IPS-15b (cell line): ENCODE results near the gene EPN2.

Experiments used
- H3K27me3 ChIP-seq: one replicate; pipeline ENCODE4 v1.6.1; 2013; ENCODE audit warnings: low read length; ENCODE audit not compliant: control insufficient read depth, insufficient read depth
- H3K36me3 ChIP-seq: one replicate; pipeline ENCODE4 v1.6.1; 2013; ENCODE audit warnings: low read length; ENCODE audit not compliant: control insufficient read depth, insufficient read depth
- H3K4me1 ChIP-seq: one replicate; pipeline ENCODE4 v1.6.1; 2013; ENCODE audit warnings: mild to moderate bottlenecking, low read length; ENCODE audit not compliant: control insufficient read depth, insufficient read depth
- H3K4me3 ChIP-seq: one replicate; pipeline ENCODE4 v1.5.1; 2013; ENCODE audit warnings: low read depth, low read length
- H3K9ac ChIP-seq: one replicate; pipeline ENCODE4 v1.6.1; 2013; ENCODE audit warnings: low read depth, mild to moderate bottlenecking, low read length
- H3K9me3 ChIP-seq: one replicate; pipeline ENCODE4 v1.6.1; 2013; ENCODE audit warnings: mild to moderate bottlenecking, low read length; ENCODE audit not compliant: control insufficient read depth, insufficient read depth

The EPN2 gene

GRCh38 chr17:19260958-19261357 lies 23.8 kb downstream of the EPN2 start:
- H3K9me3 ChIP-seq = no peaks in the 10 kb centered on the region
- H3K9ac ChIP-seq = no peak overlapping the region
- H3K36me3 ChIP-seq = no peaks in the 10 kb centered on the region
- H3K27me3 ChIP-seq = no peaks in the 10 kb centered on the region
- no peaks in the 10 kb centered on the region for H3K4me1 ChIP-seq
- H3K4me3 ChIP-seq = no peak overlapping the region

- H3K9ac ChIP-seq = no peak overlapping the region
- H3K4me1 ChIP-seq = no peaks in the 10 kb centered on the region
- H3K36me3 ChIP-seq = no peaks in the 10 kb centered on the region
- no peak overlapping the region for H3K4me3 ChIP-seq
- H3K27me3 ChIP-seq = no peaks in the 10 kb centered on the region
- H3K9me3 ChIP-seq = no peaks in the 10 kb centered on the region
These were observed 24.3 kb downstream of the EPN2 start for GRCh38 chr17:19261426-19261825.

- Histone ChIP-seq H3K9me3 (no peaks in the 10 kb centered on the region), H3K9ac (no peak overlapping the region)
These were observed 25.8 kb downstream of the EPN2 start for GRCh38 chr17:19262650-19263631.

GRCh38 chr17:19263641-19264051 lies 26.5 kb downstream of the EPN2 start:
- H3K4me3 ChIP-seq = no peak overlapping the region
- no peaks in the 10 kb centered on the region for H3K4me1 ChIP-seq
- H3K27me3 ChIP-seq = no peaks in the 10 kb centered on the region
- no peaks in the 10 kb centered on the region for H3K36me3 ChIP-seq
- no peak overlapping the region for H3K9ac ChIP-seq
- no peaks in the 10 kb centered on the region for H3K9me3 ChIP-seq

More at GRCh38 chr17:19262650-19263631, 25.8 kb downstream of the EPN2 start:
- H3K36me3 ChIP-seq = no peaks in the 10 kb centered on the region
- H3K4me3 ChIP-seq = no peak overlapping the region
- H3K27me3 ChIP-seq = no peaks in the 10 kb centered on the region
- no peaks in the 10 kb centered on the region for H3K4me1 ChIP-seq

- H3K27me3 ChIP-seq = no peaks in the 10 kb centered on the region
- H3K9me3 ChIP-seq = no peaks in the 10 kb centered on the region
- H3K4me1 ChIP-seq = no peaks in the 10 kb centered on the region
- H3K9ac ChIP-seq = no peak overlapping the region
- no peaks in the 10 kb centered on the region for H3K36me3 ChIP-seq
- no peak overlapping the region for H3K4me3 ChIP-seq
These were observed 27.1 kb downstream of the EPN2 start for GRCh38 chr17:19264268-19264667.

- Histone ChIP-seq H3K27me3 (no peaks in the 10 kb centered on the region), H3K4me3 (no peak overlapping the region), H3K9ac (no peak overlapping the region), H3K4me1 (no peaks in the 10 kb centered on the region), H3K36me3 (no peaks in the 10 kb centered on the region), H3K9me3 (no peaks in the 10 kb centered on the region)
These were observed 27.5 kb downstream of the EPN2 start for GRCh38 chr17:19264681-19265080.

- H3K4me3 ChIP-seq = no peak overlapping the region
- no peaks in the 10 kb centered on the region for H3K9me3 ChIP-seq
- H3K27me3 ChIP-seq = no peaks in the 10 kb centered on the region
- H3K4me1 ChIP-seq = no peaks in the 10 kb centered on the region
- no peak overlapping the region for H3K9ac ChIP-seq
- no peaks in the 10 kb centered on the region for H3K36me3 ChIP-seq
These were observed 28.6 kb downstream of the EPN2 start for GRCh38 chr17:19265755-19266154.

GRCh38 chr17:19268611-19269010 lies 31.4 kb downstream of the EPN2 start:
- Histone ChIP-seq H3K4me1 (no peaks in the 10 kb centered on the region), H3K36me3 (peaks cover 3% of the 10 kb centered on the region), H3K27me3 (no peaks in the 10 kb centered on the region), H3K9me3 (no peaks in the 10 kb centered on the region), H3K9ac (no peak overlapping the region), H3K4me3 (no peak overlapping the region)

- Histone ChIP-seq H3K9ac (no peak overlapping the region), H3K27me3 (no peaks in the 10 kb centered on the region), H3K9me3 (no peaks in the 10 kb centered on the region), H3K4me1 (no peaks in the 10 kb centered on the region), H3K4me3 (no peak overlapping the region), H3K36me3 (peaks cover 5% of the 10 kb centered on the region)
These were observed 31.9 kb downstream of the EPN2 start for GRCh38 chr17:19269106-19269505.

- H3K27me3 ChIP-seq = no peaks in the 10 kb centered on the region
- peaks cover 5% of the 10 kb centered on the region for H3K36me3 ChIP-seq
- H3K9me3 ChIP-seq = no peaks in the 10 kb centered on the region
- H3K4me1 ChIP-seq = no peaks in the 10 kb centered on the region
- H3K9ac ChIP-seq = no peak overlapping the region
- no peak overlapping the region for H3K4me3 ChIP-seq
These were observed 32.5 kb downstream of the EPN2 start for GRCh38 chr17:19269641-19270040.

- H3K9me3 ChIP-seq = no peaks in the 10 kb centered on the region
- H3K9ac ChIP-seq = no peak overlapping the region
- no peak overlapping the region for H3K4me3 ChIP-seq
- no peaks in the 10 kb centered on the region for H3K27me3 ChIP-seq
- peaks cover 7% of the 10 kb centered on the region for H3K36me3 ChIP-seq
- H3K4me1 ChIP-seq = no peaks in the 10 kb centered on the region
These were observed 33.2 kb downstream of the EPN2 start for GRCh38 chr17:19270347-19270703.
